HEK293 (cell line): ENCODE data around the gene FAF2.
A peak's percentile ranks its signal among the peaks of the same experiment; 100 is the strongest.

Experiments used
- EGR2 ChIP-seq: fragments of 450-650 bp; formaldehyde crosslinking; IDR thresholded peaks from 2 replicates; pipeline ENCODE4 v1.5.1; 2016; ENCODE audit warnings: low read depth, missing biosample characterization, missing genetic modification characterization
- KLF8 ChIP-seq: fragments of 450-650 bp; formaldehyde crosslinking; IDR thresholded peaks from 2 replicates; pipeline ENCODE4 v1.5.1; 2016; ENCODE audit warnings: missing biosample characterization, missing genetic modification characterization
- KLF9 ChIP-seq: fragments of 450-650 bp; formaldehyde crosslinking; IDR thresholded peaks from 2 replicates; pipeline ENCODE4 v1.5.1; 2016; ENCODE audit warnings: missing biosample characterization, missing genetic modification characterization, low read depth
- PRDM10 ChIP-seq: fragments of 450-650 bp; formaldehyde crosslinking; IDR thresholded peaks from 2 replicates; pipeline ENCODE4 v1.5.1; 2016; ENCODE audit warnings: missing biosample characterization, missing genetic modification characterization
- PRDM6 ChIP-seq: fragments of 450-650 bp; formaldehyde crosslinking; IDR thresholded peaks from 2 replicates; pipeline ENCODE4 v1.5.1; 2017; ENCODE audit warnings: missing biosample characterization, missing genetic modification characterization
- SP2 ChIP-seq: fragments of 450-650 bp; formaldehyde crosslinking; IDR thresholded peaks from 2 replicates; pipeline ENCODE4 v1.5.1; 2016; ENCODE audit warnings: missing biosample characterization, missing genetic modification characterization
- TCF7L2 ChIP-seq: IDR thresholded peaks from 2 replicates; pipeline ENCODE4 v1.6.1; 2011; ENCODE audit warnings: low read depth, mild to moderate bottlenecking, inconsistent platforms, low read length, moderate library complexity, borderline replicate concordance
- ZBTB10 ChIP-seq: fragments of 450-650 bp; formaldehyde crosslinking; IDR thresholded peaks from 2 replicates; pipeline ENCODE4 v1.5.1; 2016; ENCODE audit warnings: missing biosample characterization, missing genetic modification characterization
- ZBTB8A ChIP-seq: fragments of 450-650 bp; formaldehyde crosslinking; IDR thresholded peaks from 2 replicates; pipeline ENCODE4 v1.5.1; 2016; ENCODE audit warnings: missing biosample characterization, missing genetic modification characterization
- ZFHX2 ChIP-seq: fragments of 450-650 bp; formaldehyde crosslinking; conservative IDR thresholded peaks from 2 replicates; pipeline ENCODE4 v1.5.1; 2016; ENCODE audit warnings: missing biosample characterization, missing genetic modification characterization
- ZIC2 ChIP-seq: fragments of 450-650 bp; formaldehyde crosslinking; IDR thresholded peaks from 2 replicates; pipeline ENCODE4 v1.5.1; 2016; ENCODE audit warnings: missing biosample characterization, missing genetic modification characterization
- ZNF239 ChIP-seq: fragments of 450-650 bp; formaldehyde crosslinking; IDR thresholded peaks from 2 replicates; pipeline ENCODE4 v1.5.1; 2016; ENCODE audit warnings: missing biosample characterization, missing genetic modification characterization
- ZNF274 ChIP-seq, 2 experiments: fragments of 200-500 bp in 1 of 2; fragments of 450-650 bp in 1 of 2; sonication (Bioruptor generic) in 1 of 2; formaldehyde crosslinking in 1 of 2; IDR thresholded peaks; 2 replicates each; pipeline versions ENCODE4 v1.5.1 to v1.6.1; 2014 to 2016; ENCODE audit warnings: borderline replicate concordance in 1 of 2, inconsistent platforms in 1 of 2, low read length in 1 of 2, missing biosample characterization in 1 of 2, missing genetic modification characterization in 1 of 2
- ZNF311 ChIP-seq: fragments of 450-650 bp; formaldehyde crosslinking; IDR thresholded peaks from 2 replicates; pipeline ENCODE4 v1.5.1; 2017; ENCODE audit warnings: missing biosample characterization, missing genetic modification characterization, borderline replicate concordance
- ZNF341 ChIP-seq: fragments of 450-650 bp; formaldehyde crosslinking; IDR thresholded peaks from 2 replicates; pipeline ENCODE4; 2016; ENCODE audit warnings: low read depth, missing biosample characterization, missing genetic modification characterization
- ZNF433 ChIP-seq: fragments of 450-650 bp; formaldehyde crosslinking; IDR thresholded peaks from 2 replicates; pipeline ENCODE4 v1.5.1; 2016; ENCODE audit warnings: missing biosample characterization, missing genetic modification characterization, low read depth
- ZNF48 ChIP-seq: fragments of 450-650 bp; formaldehyde crosslinking; IDR thresholded peaks from 2 replicates; pipeline ENCODE4 v1.5.1; 2016; ENCODE audit warnings: missing biosample characterization, missing genetic modification characterization
- ZNF654 ChIP-seq: fragments of 450-650 bp; formaldehyde crosslinking; IDR thresholded peaks from 2 replicates; pipeline ENCODE4 v1.5.1; 2016; ENCODE audit warnings: low read depth, missing biosample characterization, missing genetic modification characterization
- ZNF670 ChIP-seq: fragments of 450-650 bp; formaldehyde crosslinking; IDR thresholded peaks from 2 replicates; pipeline ENCODE4 v1.5.1; 2016; ENCODE audit warnings: missing biosample characterization, missing genetic modification characterization, low read depth
- ZNF76 ChIP-seq: fragments of 450-650 bp; formaldehyde crosslinking; IDR thresholded peaks from 2 replicates; pipeline ENCODE4; 2016; ENCODE audit warnings: low read depth, missing biosample characterization, missing genetic modification characterization, borderline replicate concordance
- ZNF843 ChIP-seq: fragments of 450-650 bp; formaldehyde crosslinking; IDR thresholded peaks from 2 replicates; pipeline ENCODE4 v1.5.1; 2016; ENCODE audit warnings: missing biosample characterization, missing genetic modification characterization
- ZSCAN30 ChIP-seq: fragments of 450-650 bp; IDR thresholded peaks from 2 replicates; pipeline ENCODE4 v1.5.1; 2018; ENCODE audit warnings: missing biosample characterization, mild to moderate bottlenecking, missing genetic modification characterization, moderate library complexity
- ZXDB ChIP-seq: fragments of 450-650 bp; formaldehyde crosslinking; IDR thresholded peaks from 2 replicates; pipeline ENCODE4 v1.5.1; 2016; ENCODE audit warnings: missing biosample characterization, missing genetic modification characterization

Gene FAF2

GRCh38 chr5:176536132-176536901 is 88.1 kb downstream of the FAF2 start (continued):
- peak; percentile 96 for TF ChIP-seq ZIC2 (tag by site-specific recombination)
- no peak for TF ChIP-seq PRDM6 (tag by site-specific recombination)
- TF ChIP-seq ZFHX2: peak; percentile 41
- TF ChIP-seq ZBTB8A (tag by site-specific recombination): no peak
- TF ChIP-seq ZNF654: no peak
- peak; percentile 60 for TF ChIP-seq SP2 (tag by site-specific recombination)
- TF ChIP-seq ZNF48: no peak
- TF ChIP-seq ZNF76 (tag by site-specific recombination): peak; percentile 71; the same call in 1 of the 2 replicates
- TF ChIP-seq ZSCAN30 (tag by site-specific recombination): peak; percentile 7; the same call in 1 of the 2 replicates
- no peak for TF ChIP-seq ZNF670
- no peak for TF ChIP-seq ZBTB10 (tag by site-specific recombination)
- no peak for TF ChIP-seq ZNF311
- TF ChIP-seq TCF7L2: peak; percentile 91
- peak; percentile 86 for TF ChIP-seq PRDM10
- no peak for TF ChIP-seq ZNF433
- no peak for TF ChIP-seq ZNF843 (tag by site-specific recombination)
- TF ChIP-seq ZNF274 (IDR thresholded peaks at IDR 0.05; ENCODE audit: low read length): no peak
- no peak for TF ChIP-seq ZNF274 (tag by site-specific recombination; IDR thresholded peaks at IDR 0.05; ENCODE audit: borderline replicate concordance)
- no peak for TF ChIP-seq KLF8
- TF ChIP-seq ZXDB (tag by site-specific recombination): peak; percentile 66
- 0 out of 2 replicates have a peak, but pooled peaks have one; percentile 17 for TF ChIP-seq KLF9 (tag by site-specific recombination)
- TF ChIP-seq EGR2 (tag by site-specific recombination): peak; percentile 45; the same call in 1 of the 2 replicates
- no peak for TF ChIP-seq ZNF239
- TF ChIP-seq ZNF341 (tag by site-specific recombination): peak; percentile 80
